ENCODE measurements around the gene DCAKD. TPM values are rescaled to one million over a fixed set of nuclear protein-coding genes. Genes with fewer than 3 reads are reported as not detected.

Gene DCAKD, protein sequence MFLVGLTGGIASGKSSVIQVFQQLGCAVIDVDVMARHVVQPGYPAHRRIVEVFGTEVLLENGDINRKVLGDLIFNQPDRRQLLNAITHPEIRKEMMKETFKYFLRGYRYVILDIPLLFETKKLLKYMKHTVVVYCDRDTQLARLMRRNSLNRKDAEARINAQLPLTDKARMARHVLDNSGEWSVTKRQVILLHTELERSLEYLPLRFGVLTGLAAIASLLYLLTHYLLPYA
- 49.6 and 50.6 TPM in 2 replicates for total RNA-seq

DNA sequence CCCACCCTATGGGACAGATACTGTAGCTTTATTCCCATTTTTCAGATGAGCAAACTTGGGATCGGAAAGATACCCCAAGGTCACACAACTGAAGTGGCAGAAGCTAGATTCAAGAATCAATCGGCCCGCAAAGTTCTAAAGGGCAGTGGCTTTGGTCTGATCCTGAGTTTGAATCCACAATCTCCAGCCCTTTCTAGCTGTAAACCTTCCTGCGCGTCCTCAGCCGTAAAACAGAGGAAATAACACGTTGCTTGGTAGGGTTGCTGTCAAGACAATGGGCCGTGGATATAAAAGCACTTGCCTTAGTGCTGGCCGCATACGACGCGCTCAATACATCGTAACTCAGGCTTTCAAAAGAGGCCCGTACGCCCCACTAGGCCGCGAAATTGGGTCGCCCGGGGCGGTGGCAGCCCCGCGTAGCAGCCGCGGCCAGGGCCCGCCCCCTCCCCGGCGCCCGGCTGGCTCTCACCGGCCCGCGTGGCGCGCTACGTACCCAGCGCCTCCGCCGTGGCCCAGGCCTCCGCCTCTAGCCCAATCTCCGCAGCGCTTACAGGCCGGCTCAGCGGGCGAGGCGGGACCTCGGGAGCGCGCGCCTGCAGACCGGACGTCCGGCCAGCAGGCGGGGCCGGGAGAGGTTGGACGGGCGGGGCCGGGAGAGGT lies at the start of gene DCAKD:
TSS of gene DCAKD (minus strand) at position 573 of the 660 bp plus-strand sequence. CDS start 16,747 bp downstream, outside the sequence.

DNA sequence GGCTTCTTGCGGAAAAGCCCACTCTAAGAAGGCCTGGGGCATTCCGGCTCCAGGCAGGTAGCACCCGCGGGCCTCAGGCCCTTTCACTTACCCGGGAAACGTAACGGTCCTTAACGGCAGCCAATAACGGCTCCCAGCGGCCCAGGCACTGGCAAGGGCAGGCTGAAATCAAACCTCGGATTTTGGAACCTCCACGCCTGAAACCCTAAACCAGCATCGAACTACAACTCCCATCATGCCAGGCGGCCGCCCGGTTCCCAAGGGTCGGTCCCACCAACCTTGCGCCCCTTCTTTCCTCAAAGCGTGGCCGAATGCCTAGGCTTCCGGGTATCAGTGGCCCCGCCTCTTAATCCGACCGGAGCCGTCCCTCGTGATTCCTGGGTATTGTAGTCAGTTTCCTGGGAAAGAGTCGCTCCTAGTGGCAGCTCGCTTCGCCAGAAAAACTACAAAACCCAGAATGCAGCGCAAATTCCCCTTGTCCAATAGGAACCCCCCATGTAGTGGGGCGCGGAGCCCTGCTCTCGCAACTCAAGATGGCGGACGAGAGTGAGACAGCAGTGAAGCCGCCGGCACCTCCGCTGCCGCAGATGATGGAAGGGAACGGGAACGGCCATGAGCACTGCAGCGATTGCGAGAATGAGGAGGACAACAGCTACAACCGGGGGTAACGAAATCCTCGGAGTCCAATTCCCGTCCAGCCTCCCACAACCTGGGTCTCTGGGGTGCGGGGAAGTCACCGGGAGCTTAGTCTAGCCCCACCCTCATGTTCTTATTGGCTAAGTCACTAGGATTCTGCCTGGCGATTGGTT lies 9.6 kb upstream of the DCAKD start, which contains the start of gene NMT1:
TSS of gene NMT1 (plus strand) at position 521 of the 809 bp plus-strand sequence. CDS start at position 534, 13 bp downstream.

Other genes starting within 250 kb of the DCAKD start
- gene GJC1, start 221.3 kb downstream of the DCAKD start, total RNA-seq = 4.3 and 5.3 TPM in 2 replicates
- not detected in 2 replicates for gene HIGD1B, start 203.7 kb downstream of the DCAKD start, total RNA-seq
- gene EFTUD2, start 152.2 kb downstream of the DCAKD start, total RNA-seq = 34.5 and 46.6 TPM in 2 replicates
- gene GFAP, start 136.1 kb downstream of the DCAKD start, total RNA-seq = not detected in 2 replicates
- 0.77 and 1.9 TPM in 2 replicates for gene KIF18B, start 103.9 kb downstream of the DCAKD start, total RNA-seq
- gene C1QL1, start 83.3 kb downstream of the DCAKD start, total RNA-seq = 2.6 and 13.5 TPM in 2 replicates
- 80.3 and 89.4 TPM in 2 replicates for gene NMT1, start 9.7 kb upstream of the DCAKD start, total RNA-seq
- 77.5 and 133 TPM in 2 replicates for gene PLCD3, start 80.9 kb upstream of the DCAKD start, total RNA-seq
- 4.9 and 6.5 TPM in 2 replicates for gene ACBD4, start 84.1 kb upstream of the DCAKD start, total RNA-seq
- gene HEXIM1, start 96.8 kb upstream of the DCAKD start, total RNA-seq = 12.6 and 18.1 TPM in 2 replicates
- 1.9 and 7.3 TPM in 2 replicates for gene HEXIM2, start 110.2 kb upstream of the DCAKD start, total RNA-seq
- 1.2 and 3.3 TPM in 2 replicates for gene FMNL1, start 170.3 kb upstream of the DCAKD start, total RNA-seq
- not detected in 2 replicates for gene SPATA32, start 210.5 kb upstream of the DCAKD start, total RNA-seq